H1 (cell line): ENCODE results near the gene CENPM. TPM values are rescaled to one million over a fixed set of nuclear protein-coding genes. Genes with fewer than 3 reads are reported as not detected.

Source experiments
- BACH1 ChIP-seq: IDR thresholded peaks from 2 replicates; pipeline ENCODE4 v1.6.1; 2012; ENCODE audit warnings: low read length, improper control_type of control experiment
- CBX8 ChIP-seq: fragments of 300-800, 300-1000 bp; sonication (generic); IDR thresholded peaks from 2 replicates; pipeline ENCODE4 v1.7.1; 2016; ENCODE audit warnings: low read depth, low read length, borderline replicate concordance
- HDAC6 ChIP-seq: IDR thresholded peaks from one replicate; pipeline ENCODE4 v1.7.1; 2012; ENCODE audit warnings: low read depth, mild to moderate bottlenecking, inconsistent platforms, low read length, moderate library complexity
- TBP ChIP-seq: IDR thresholded peaks from 2 replicates; pipeline ENCODE4 v1.6.1; 2011; ENCODE audit warnings: low read depth, low read length, improper control_type of control experiment
- polyA plus RNA-seq, 7 experiments: library from polyadenylated mRNA; depleted of rRNA in 3 of 7; stranded (reverse) in 5 of 7; unstranded in 2 of 7; fragments of >200 nt in 5 of 7; fragments of 200-250 nt in 2 of 7; gene quantifications; 1 replicate in 5 of 7; 2 replicates in 1 of 7; 4 replicates in 1 of 7; pipeline versions ENCODE4 v1.2.1 to v1.2.3, GENCODE V29; 2011 to 2013; ENCODE audit warnings: missing spikeins in 2 of 7, mixed read lengths in 2 of 7
- total RNA-seq: library from RNA; stranded (reverse); fragmentation: NEBNext Ultra II Directional; extraction: Animal tissue kit (Norgen Biotek cat#: 25700); gene quantifications from 2 replicates; pipeline ENCODE4 v1.2.1, GENCODE V29; 2021
- TF ChIP-seq, protein P1 (sequence below): fragments of 300-600 bp; sonication (generic); IDR thresholded peaks from 2 replicates; pipeline ENCODE4 v1.7.1; 2012; ENCODE audit warnings: low read length, moderate library complexity, mild to moderate bottlenecking, inconsistent platforms; ENCODE audit not compliant: insufficient replicate concordance
- TF ChIP-seq, protein P2 (sequence below): IDR thresholded peaks from 2 replicates; pipeline ENCODE4 v1.6.1; 2012; ENCODE audit warnings: low read length, inconsistent platforms

The CENPM gene
- total and polyA plus RNA-seq, 2 of the 8 experiments (the other 6 are each of a cell fraction or from before 2014, with no cell fraction given), result 32.0 to 80.4 TPM

DNA sequence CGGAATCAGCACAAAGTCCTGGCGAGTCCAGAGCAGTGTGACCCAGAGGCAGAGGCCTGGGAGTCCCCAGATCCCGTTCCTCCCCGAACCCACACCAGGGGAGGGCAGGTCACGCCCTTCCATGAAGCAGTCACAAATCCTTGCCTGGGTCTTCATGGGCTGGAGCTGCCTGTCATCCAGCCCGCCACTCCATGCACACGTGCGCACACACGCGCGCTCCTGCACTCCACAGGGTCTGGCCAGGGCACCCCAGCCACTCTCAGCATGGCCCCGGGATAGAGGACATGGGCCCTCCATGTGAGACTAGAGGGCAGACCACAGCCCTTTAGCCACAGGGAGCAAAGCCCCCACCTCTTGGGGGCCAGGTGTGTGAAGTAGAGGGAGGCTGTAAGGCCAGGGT lies 14.6 kb downstream of the CENPM start (continued):
- TF ChIP-seq, protein P1, sequence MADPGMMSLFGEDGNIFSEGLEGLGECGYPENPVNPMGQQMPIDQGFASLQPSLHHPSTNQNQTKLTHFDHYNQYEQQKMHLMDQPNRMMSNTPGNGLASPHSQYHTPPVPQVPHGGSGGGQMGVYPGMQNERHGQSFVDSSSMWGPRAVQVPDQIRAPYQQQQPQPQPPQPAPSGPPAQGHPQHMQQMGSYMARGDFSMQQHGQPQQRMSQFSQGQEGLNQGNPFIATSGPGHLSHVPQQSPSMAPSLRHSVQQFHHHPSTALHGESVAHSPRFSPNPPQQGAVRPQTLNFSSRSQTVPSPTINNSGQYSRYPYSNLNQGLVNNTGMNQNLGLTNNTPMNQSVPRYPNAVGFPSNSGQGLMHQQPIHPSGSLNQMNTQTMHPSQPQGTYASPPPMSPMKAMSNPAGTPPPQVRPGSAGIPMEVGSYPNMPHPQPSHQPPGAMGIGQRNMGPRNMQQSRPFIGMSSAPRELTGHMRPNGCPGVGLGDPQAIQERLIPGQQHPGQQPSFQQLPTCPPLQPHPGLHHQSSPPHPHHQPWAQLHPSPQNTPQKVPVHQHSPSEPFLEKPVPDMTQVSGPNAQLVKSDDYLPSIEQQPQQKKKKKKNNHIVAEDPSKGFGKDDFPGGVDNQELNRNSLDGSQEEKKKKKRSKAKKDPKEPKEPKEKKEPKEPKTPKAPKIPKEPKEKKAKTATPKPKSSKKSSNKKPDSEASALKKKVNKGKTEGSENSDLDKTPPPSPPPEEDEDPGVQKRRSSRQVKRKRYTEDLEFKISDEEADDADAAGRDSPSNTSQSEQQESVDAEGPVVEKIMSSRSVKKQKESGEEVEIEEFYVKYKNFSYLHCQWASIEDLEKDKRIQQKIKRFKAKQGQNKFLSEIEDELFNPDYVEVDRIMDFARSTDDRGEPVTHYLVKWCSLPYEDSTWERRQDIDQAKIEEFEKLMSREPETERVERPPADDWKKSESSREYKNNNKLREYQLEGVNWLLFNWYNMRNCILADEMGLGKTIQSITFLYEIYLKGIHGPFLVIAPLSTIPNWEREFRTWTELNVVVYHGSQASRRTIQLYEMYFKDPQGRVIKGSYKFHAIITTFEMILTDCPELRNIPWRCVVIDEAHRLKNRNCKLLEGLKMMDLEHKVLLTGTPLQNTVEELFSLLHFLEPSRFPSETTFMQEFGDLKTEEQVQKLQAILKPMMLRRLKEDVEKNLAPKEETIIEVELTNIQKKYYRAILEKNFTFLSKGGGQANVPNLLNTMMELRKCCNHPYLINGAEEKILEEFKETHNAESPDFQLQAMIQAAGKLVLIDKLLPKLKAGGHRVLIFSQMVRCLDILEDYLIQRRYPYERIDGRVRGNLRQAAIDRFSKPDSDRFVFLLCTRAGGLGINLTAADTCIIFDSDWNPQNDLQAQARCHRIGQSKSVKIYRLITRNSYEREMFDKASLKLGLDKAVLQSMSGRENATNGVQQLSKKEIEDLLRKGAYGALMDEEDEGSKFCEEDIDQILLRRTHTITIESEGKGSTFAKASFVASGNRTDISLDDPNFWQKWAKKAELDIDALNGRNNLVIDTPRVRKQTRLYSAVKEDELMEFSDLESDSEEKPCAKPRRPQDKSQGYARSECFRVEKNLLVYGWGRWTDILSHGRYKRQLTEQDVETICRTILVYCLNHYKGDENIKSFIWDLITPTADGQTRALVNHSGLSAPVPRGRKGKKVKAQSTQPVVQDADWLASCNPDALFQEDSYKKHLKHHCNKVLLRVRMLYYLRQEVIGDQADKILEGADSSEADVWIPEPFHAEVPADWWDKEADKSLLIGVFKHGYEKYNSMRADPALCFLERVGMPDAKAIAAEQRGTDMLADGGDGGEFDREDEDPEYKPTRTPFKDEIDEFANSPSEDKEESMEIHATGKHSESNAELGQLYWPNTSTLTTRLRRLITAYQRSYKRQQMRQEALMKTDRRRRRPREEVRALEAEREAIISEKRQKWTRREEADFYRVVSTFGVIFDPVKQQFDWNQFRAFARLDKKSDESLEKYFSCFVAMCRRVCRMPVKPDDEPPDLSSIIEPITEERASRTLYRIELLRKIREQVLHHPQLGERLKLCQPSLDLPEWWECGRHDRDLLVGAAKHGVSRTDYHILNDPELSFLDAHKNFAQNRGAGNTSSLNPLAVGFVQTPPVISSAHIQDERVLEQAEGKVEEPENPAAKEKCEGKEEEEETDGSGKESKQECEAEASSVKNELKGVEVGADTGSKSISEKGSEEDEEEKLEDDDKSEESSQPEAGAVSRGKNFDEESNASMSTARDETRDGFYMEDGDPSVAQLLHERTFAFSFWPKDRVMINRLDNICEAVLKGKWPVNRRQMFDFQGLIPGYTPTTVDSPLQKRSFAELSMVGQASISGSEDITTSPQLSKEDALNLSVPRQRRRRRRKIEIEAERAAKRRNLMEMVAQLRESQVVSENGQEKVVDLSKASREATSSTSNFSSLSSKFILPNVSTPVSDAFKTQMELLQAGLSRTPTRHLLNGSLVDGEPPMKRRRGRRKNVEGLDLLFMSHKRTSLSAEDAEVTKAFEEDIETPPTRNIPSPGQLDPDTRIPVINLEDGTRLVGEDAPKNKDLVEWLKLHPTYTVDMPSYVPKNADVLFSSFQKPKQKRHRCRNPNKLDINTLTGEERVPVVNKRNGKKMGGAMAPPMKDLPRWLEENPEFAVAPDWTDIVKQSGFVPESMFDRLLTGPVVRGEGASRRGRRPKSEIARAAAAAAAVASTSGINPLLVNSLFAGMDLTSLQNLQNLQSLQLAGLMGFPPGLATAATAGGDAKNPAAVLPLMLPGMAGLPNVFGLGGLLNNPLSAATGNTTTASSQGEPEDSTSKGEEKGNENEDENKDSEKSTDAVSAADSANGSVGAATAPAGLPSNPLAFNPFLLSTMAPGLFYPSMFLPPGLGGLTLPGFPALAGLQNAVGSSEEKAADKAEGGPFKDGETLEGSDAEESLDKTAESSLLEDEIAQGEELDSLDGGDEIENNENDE, result no peak
- no peak for TF ChIP-seq BACH1
- no peak for TF ChIP-seq TBP
- TF ChIP-seq HDAC6, result no peak
- TF ChIP-seq CBX8, result no peak
- TF ChIP-seq, protein P2, sequence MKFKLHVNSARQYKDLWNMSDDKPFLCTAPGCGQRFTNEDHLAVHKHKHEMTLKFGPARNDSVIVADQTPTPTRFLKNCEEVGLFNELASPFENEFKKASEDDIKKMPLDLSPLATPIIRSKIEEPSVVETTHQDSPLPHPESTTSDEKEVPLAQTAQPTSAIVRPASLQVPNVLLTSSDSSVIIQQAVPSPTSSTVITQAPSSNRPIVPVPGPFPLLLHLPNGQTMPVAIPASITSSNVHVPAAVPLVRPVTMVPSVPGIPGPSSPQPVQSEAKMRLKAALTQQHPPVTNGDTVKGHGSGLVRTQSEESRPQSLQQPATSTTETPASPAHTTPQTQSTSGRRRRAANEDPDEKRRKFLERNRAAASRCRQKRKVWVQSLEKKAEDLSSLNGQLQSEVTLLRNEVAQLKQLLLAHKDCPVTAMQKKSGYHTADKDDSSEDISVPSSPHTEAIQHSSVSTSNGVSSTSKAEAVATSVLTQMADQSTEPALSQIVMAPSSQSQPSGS, result no peak
- TF ChIP-seq, all 59 proteins: peak for 0
